Brain microvascular endothelial cell (primary cell): ENCODE measurements around the gene DGKB.

Experiments used
- DNase-seq: peaks from one replicate; pipeline ENCODE4 v3.0.0-alpha.2; 2020
- H3K27ac ChIP-seq: fragments of 250-450 bp; sonication (Bioruptor Pico); 2 replicates; pipeline ENCODE4 v1.5.1; 2020; ENCODE audit warnings: mild to moderate bottlenecking, moderate library complexity
- H3K27me3 ChIP-seq: fragments of 250-450 bp; sonication (Bioruptor Pico); replicated peaks from 2 replicates; pipeline ENCODE4 v1.5.1; 2020; ENCODE audit warnings: mild to moderate bottlenecking
- H3K36me3 ChIP-seq: fragments of 250-450 bp; sonication (Bioruptor Pico); replicated peaks from 2 replicates; pipeline ENCODE4 v1.5.1; 2020; ENCODE audit warnings: mild to moderate bottlenecking
- H3K4me3 ChIP-seq: 2 replicates; pipeline ENCODE4 v1.5.1; 2011; ENCODE audit warnings: low read depth, mild to moderate bottlenecking, control low read depth, low read length, moderate library complexity
- CTCF ChIP-seq: IDR thresholded peaks from 2 replicates; pipeline ENCODE4 v1.5.1; 2011; ENCODE audit warnings: low read depth, mild to moderate bottlenecking, moderate library complexity, low read length, control low read depth, inconsistent platforms; ENCODE audit errors: missing control alignments
- in situ Hi-C: cut with HindIII; loops from 2 replicates; pipeline ENCODE4 v1.10.0; 2017; ENCODE audit warnings: low sequenced_read_pairs, low pct_ligation_motif_present

DGKB gene

GRCh38 chr7:14752301-14752700 lies 150.2 kb downstream of the DGKB start:
- Histone ChIP-seq H3K27me3 (no peaks in the 10 kb centered on the region), H3K36me3 (no peaks in the 10 kb centered on the region), H3K4me3 (no peak overlapping the region), H3K27ac (no peak overlapping the region)
- in situ Hi-C loops: no loop called here
- DNase-seq: no peak
- TF ChIP-seq CTCF: no peak

- no peak for TF ChIP-seq CTCF
- Histone ChIP-seq H3K27me3 (no peaks in the 10 kb centered on the region), H3K27ac (no peak overlapping the region), H3K4me3 (no peak overlapping the region), H3K36me3 (no peaks in the 10 kb centered on the region)
- in situ Hi-C loops: no loop called here
- no peak for DNase-seq
Observed at GRCh38 chr7:14751461-14751860, 151.1 kb downstream of the DGKB start.

GRCh38 chr7:14748461-14748860 lies 154.1 kb downstream of the DGKB start:
- in situ Hi-C loops: no loop called here
- no peak overlapping the region for H3K4me3 ChIP-seq
- H3K36me3 ChIP-seq: no peaks in the 10 kb centered on the region
- TF ChIP-seq CTCF: no peak
- no peaks in the 10 kb centered on the region for H3K27me3 ChIP-seq
- peak overlapping the region; percentile 36 for H3K27ac ChIP-seq
- peak; percentile 81 for DNase-seq

GRCh38 chr7:14747701-14748100 lies 154.8 kb downstream of the DGKB start:
- no peak for TF ChIP-seq CTCF
- in situ Hi-C loops: no loop called here
- no peak overlapping the region for H3K4me3 ChIP-seq
- H3K27ac ChIP-seq: peak overlapping the region; percentile 36
- no peaks in the 10 kb centered on the region for H3K27me3 ChIP-seq
- no peak for DNase-seq
- no peaks in the 10 kb centered on the region for H3K36me3 ChIP-seq

GRCh38 chr7:14745076-14745475 lies 157.5 kb downstream of the DGKB start:
- H3K36me3 ChIP-seq: no peaks in the 10 kb centered on the region
- in situ Hi-C loops: no loop called here
- no peak for TF ChIP-seq CTCF
- H3K27ac ChIP-seq: no peak overlapping the region
- no peaks in the 10 kb centered on the region for H3K27me3 ChIP-seq
- no peak overlapping the region for H3K4me3 ChIP-seq
- no peak for DNase-seq

- H3K4me3 ChIP-seq: no peak overlapping the region
- no peaks in the 10 kb centered on the region for H3K36me3 ChIP-seq
- H3K27me3 ChIP-seq: no peaks in the 10 kb centered on the region
- no peak for TF ChIP-seq CTCF
- no peak overlapping the region for H3K27ac ChIP-seq
- DNase-seq: no peak
- in situ Hi-C loops: no loop called here
Observed at GRCh38 chr7:14740606-14741005, 161.9 kb downstream of the DGKB start.
